HCT116 (cell line): ENCODE measurements around the gene TNNI2. TPM values are rescaled to one million over a fixed set of nuclear protein-coding genes. Genes with fewer than 3 reads are reported as not detected.

Experiments
- ATAC-seq: fragments of 200-7000 bp; cut with Tn5 transposase; 2 replicates; pipeline ENCODE4 v1.9.1; 2020; ENCODE audit warnings: mild to moderate bottlenecking, moderate library complexity
- BruUV-seq: library from RNA; stranded (reverse); fragments of 400-500 nt; replicated peaks from 2 replicates; lab custom pipeline; 2021; lab: Mats Ljungman, UMichigan
- CTCF ChIA-PET: fragments of 300-600 bp; sonication (Branson Sonifier 250); formaldehyde crosslinking; loops from one replicate; lab custom pipeline; 2021; ENCODE audit warnings: antibody characterized with exemption; lab: Charles Lee
- POLR2A ChIA-PET: fragments of 300-600, 350-600 bp; sonication (Branson Sonifier 250); formaldehyde crosslinking; loops from one replicate; lab custom pipeline; 2021; ENCODE audit warnings: antibody characterized with exemption; lab: Charles Lee
- RAD21 ChIA-PET, 2 experiments: fragments of 300-600 bp; sonication (Branson Sonifier 250); formaldehyde crosslinking; loops; one replicate each; lab custom pipeline; 2023; ENCODE audit warnings: low total read pairs in 2 of 2; ENCODE audit not compliant: uncharacterized antibody in 2 of 2, unreplicated experiment in 2 of 2, low non-redundant PET in 1 of 2; lab: Charles Lee
- DNase-seq: peaks from one replicate; pipeline ENCODE4 v3.0.0-alpha.2; 2010; ENCODE audit warnings: low read depth, low spot score
- H2AFZ ChIP-seq: fragments of 200-600 bp; shearing (Covaris generic), sonication (generic); 2 replicates; pipeline ENCODE4 v1.6.1; 2017; ENCODE audit warnings: low read depth, mixed run types, mixed read lengths, antibody characterized with exemption, low read length; ENCODE audit not compliant: poor library complexity, severe bottlenecking
- H3K27ac ChIP-seq: 2 replicates; pipeline ENCODE4 v1.5.1; 2012; ENCODE audit warnings: low read depth, low read length
- H3K27me3 ChIP-seq: fragments of 200-600 bp; sonication (generic); 2 replicates; pipeline ENCODE4 v1.6.1; 2016; ENCODE audit warnings: mixed run types, low read length, mixed read lengths; ENCODE audit not compliant: insufficient read depth
- H3K36me3 ChIP-seq, 2 experiments: fragments of 200-500 bp in 1 of 2; fragments of 200-600 bp in 1 of 2; sonication (Bioruptor generic) in 1 of 2; sonication (generic) in 1 of 2; 2 replicates each; pipeline versions ENCODE4 v1.5.1 to v1.6.1; 2014 to 2016; ENCODE audit warnings: low read length in 2 of 2, inconsistent platforms in 1 of 2, mixed read lengths in 1 of 2, mixed run types in 1 of 2; ENCODE audit not compliant: insufficient read depth in 2 of 2, control insufficient read depth in 1 of 2
- H3K4me1 ChIP-seq, 2 experiments: fragments of 200-600 bp in 1 of 2; sonication (generic) in 1 of 2; 2 replicates each; pipeline versions ENCODE4 v1.5.1 to v1.6.1; 2012 to 2017; ENCODE audit warnings: low read length in 2 of 2, inconsistent platforms in 1 of 2, mild to moderate bottlenecking in 1 of 2, mixed read lengths in 1 of 2, mixed run types in 1 of 2, moderate library complexity in 1 of 2; ENCODE audit not compliant: insufficient read depth in 2 of 2, control insufficient read depth in 1 of 2
- H3K4me2 ChIP-seq: fragments of 200-600 bp; sonication (generic); 2 replicates; pipeline ENCODE4 v1.6.1; 2017; ENCODE audit warnings: mixed run types, low read length, mixed read lengths
- H3K4me3 ChIP-seq, 2 experiments: fragments of 200-600 bp in 1 of 2; sonication (generic) in 1 of 2; replicated peaks in 1 of 2; 2 replicates each; pipeline ENCODE4 v1.5.1; 2011 to 2016; ENCODE audit warnings: low read length in 2 of 2, control low read depth in 1 of 2, low read depth in 1 of 2, mild to moderate bottlenecking in 1 of 2, mixed read lengths in 1 of 2, mixed run types in 1 of 2
- H3K79me2 ChIP-seq: fragments of 200-600 bp; sonication (generic); 2 replicates; pipeline ENCODE4 v1.6.1; 2017; ENCODE audit warnings: mild to moderate bottlenecking, mixed run types, low read length, moderate library complexity, mixed read lengths; ENCODE audit not compliant: insufficient read depth
- H3K9ac ChIP-seq: fragments of 200-600 bp; sonication (generic); 2 replicates; pipeline ENCODE4 v1.6.1; 2016; ENCODE audit warnings: low read length, mixed read lengths
- H3K9me2 ChIP-seq: fragments of 200-600 bp; sonication (generic), shearing (Covaris generic); 2 replicates; pipeline ENCODE4 v1.6.1; 2017; ENCODE audit warnings: mixed run types, mild to moderate bottlenecking, moderate library complexity; ENCODE audit not compliant: insufficient read depth
- H3K9me3 ChIP-seq, 2 experiments: fragments of 200-500 bp in 1 of 2; fragments of 200-600 bp in 1 of 2; sonication (Bioruptor generic) in 1 of 2; sonication (generic) in 1 of 2; 2 replicates each; pipeline ENCODE4 v1.6.1; 2014 to 2017; ENCODE audit warnings: low read length in 2 of 2, mixed read lengths in 2 of 2, inconsistent platforms in 1 of 2, low read depth in 1 of 2, mild to moderate bottlenecking in 1 of 2, mixed run types in 1 of 2, moderate library complexity in 1 of 2; ENCODE audit not compliant: control insufficient read depth in 1 of 2, insufficient read depth in 1 of 2
- H4K20me1 ChIP-seq: fragments of 200-600 bp; sonication (generic), shearing (Covaris generic); 2 replicates; pipeline ENCODE4 v1.6.1; 2017; ENCODE audit warnings: mixed run types, mild to moderate bottlenecking, moderate library complexity; ENCODE audit not compliant: insufficient read depth
- CBX3 ChIP-seq: IDR thresholded peaks from 2 replicates; pipeline ENCODE4 v1.6.1; 2012; ENCODE audit warnings: low read depth
- EGR1 ChIP-seq: IDR thresholded peaks from 2 replicates; pipeline ENCODE4 v1.6.1; 2012; ENCODE audit warnings: low read depth
- JUND ChIP-seq: IDR thresholded peaks from 2 replicates; pipeline ENCODE4 v1.6.1; 2012
- POLR2A ChIP-seq: IDR thresholded peaks from 2 replicates; pipeline ENCODE4 v1.7.0; 2011; ENCODE audit warnings: borderline replicate concordance; ENCODE audit not compliant: insufficient read depth, insufficient read length; ENCODE audit errors: extremely low read depth
- POLR2AphosphoS5 ChIP-seq: IDR thresholded peaks from 2 replicates; pipeline ENCODE4 v1.6.1; 2011; ENCODE audit warnings: mild to moderate bottlenecking, low read depth, low read length, moderate library complexity
- RAD21 ChIP-seq: IDR thresholded peaks from 2 replicates; pipeline ENCODE4 v1.6.1; 2012; ENCODE audit warnings: low read depth, mild to moderate bottlenecking
- SIN3A ChIP-seq: IDR thresholded peaks from 2 replicates; pipeline ENCODE4 v1.6.1; 2012; ENCODE audit warnings: low read depth
- SP1 ChIP-seq: IDR thresholded peaks from 2 replicates; pipeline ENCODE4 v1.6.1; 2012; ENCODE audit warnings: low read depth
- SRF ChIP-seq: IDR thresholded peaks from 2 replicates; pipeline ENCODE4 v1.6.1; 2012; ENCODE audit warnings: low read depth
- ZFX ChIP-seq: fragments of 450-650 bp; IDR thresholded peaks from 2 replicates; pipeline ENCODE4 v1.6.1; 2017
- ZNF274 ChIP-seq: fragments of 200-500 bp; sonication (Bioruptor generic); IDR thresholded peaks from 2 replicates; pipeline ENCODE4 v1.6.1; 2014; ENCODE audit warnings: mild to moderate bottlenecking, low read depth, low read length, inconsistent platforms
- intact Hi-C: fragments of 100-400 bp; cut with micrococcal nuclease; formaldehyde crosslinking; loops from 2 replicates; pipeline ENCODE4 v1.10.0; 2022
- total RNA-seq: library from RNA; stranded (reverse); gene quantifications from one replicate; pipeline ENCODE4 v1.2.1, GENCODE V29; 2021; ENCODE audit not compliant: unreplicated experiment
- TF ChIP-seq, protein P1 (sequence below), 3 experiments: fragments of 200-600 bp in 1 of 3; sonication (generic) in 1 of 3; IDR thresholded peaks in 2 of 3; conservative IDR thresholded peaks in 1 of 3; 2 replicates each; pipeline ENCODE4 v1.5.1; 2012 to 2017; ENCODE audit warnings: low read depth in 2 of 3, low read length in 2 of 3, antibody characterized with exemption in 1 of 3, borderline replicate concordance in 1 of 3, control low read depth in 1 of 3, mild to moderate bottlenecking in 1 of 3, mixed read lengths in 1 of 3, mixed run types in 1 of 3, moderate library complexity in 1 of 3; ENCODE audit not compliant: insufficient read depth in 1 of 3

TNNI2 gene
- total RNA-seq, 1 experiment from 2014 or later, result not detected

DNA sequence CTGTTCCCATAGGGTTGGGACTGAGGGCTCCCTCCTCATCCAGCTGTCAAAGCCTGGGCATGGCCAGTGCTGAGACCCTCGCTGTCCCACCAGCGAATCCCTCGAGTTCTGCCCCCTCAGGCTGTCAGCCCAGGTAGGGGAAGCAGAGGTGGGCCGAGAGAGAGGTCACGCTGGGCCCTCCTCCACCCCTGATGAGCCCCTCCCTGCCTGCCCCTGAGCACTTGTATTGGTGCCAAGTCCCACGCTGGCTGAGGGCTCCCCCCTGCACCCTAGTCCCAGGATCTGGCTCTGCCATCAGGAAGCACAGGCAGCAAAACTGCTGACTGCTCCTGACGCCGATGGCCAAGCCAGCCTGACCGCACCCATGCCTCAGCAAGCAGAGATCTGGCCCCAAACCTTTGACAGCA, 49.6 kb downstream of the TNNI2 start:
- Histone ChIP-seq H3K9ac (no peak overlapping the region), H3K4me1 (no peaks in the 10 kb centered on the region), H3K4me2 (no peak overlapping the region), H3K27ac (no peak overlapping the region), H3K36me3 (no peaks in the 10 kb centered on the region), H3K9me2 (no peaks in the 10 kb centered on the region), H4K20me1 (no peaks in the 10 kb centered on the region), H3K27me3 (peaks cover 8% of the 10 kb centered on the region; the same call in 1 of the 2 replicates), H3K79me2 (no peaks in the 10 kb centered on the region), H2AFZ (no peak overlapping the region), H3K9me3 (no peaks in the 10 kb centered on the region), H3K4me3 (no peak overlapping the region)
- BruUV-seq, result no TSS peak
- intact Hi-C loops, result no loop called here
- TF ChIP-seq ZNF274 (no peak), RAD21 (no peak), SRF (no peak), ZFX (no peak), POLR2AphosphoS5 (no peak), JUND (no peak), SIN3A (no peak), EGR1 (no peak), CBX3 (no peak)
- RAD21 ChIA-PET, result no interaction called here
- no peak for DNase-seq
- CTCF ChIA-PET, result interaction anchor here (0.9 kb wide), 1 partner anchor 263 kb away, joined by 3 read pairs; no protein-coding TSS in a partner anchor
- POLR2A ChIA-PET, result no interaction called here
- ATAC-seq, result no peak

DNA sequence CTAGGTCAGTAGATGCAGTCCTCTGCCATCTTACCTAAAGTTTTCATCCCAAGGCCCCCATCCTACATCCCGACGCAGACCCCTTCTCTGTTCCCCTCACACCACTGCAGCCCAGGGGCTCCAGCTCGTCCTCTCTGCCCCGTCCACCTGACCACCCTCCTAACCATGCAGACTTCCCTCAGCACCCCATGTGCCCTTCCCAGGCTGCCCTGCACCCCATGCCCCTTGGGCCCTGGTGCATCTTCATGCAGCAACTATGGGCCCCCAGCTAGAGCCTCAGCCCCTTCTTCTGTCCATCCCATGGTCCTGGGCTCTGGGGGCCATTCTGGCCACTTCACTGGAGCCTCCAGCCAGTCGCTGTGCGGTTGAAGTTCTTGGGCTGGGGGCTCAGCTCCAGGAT, 50.0 kb downstream of the TNNI2 start:
- ChIA-PET CTCF (interaction anchor here (0.9 kb wide), 1 partner anchor 262 kb away, joined by 3 read pairs; no protein-coding TSS in a partner anchor), POLR2A (no interaction called here), RAD21 (no interaction called here)
- BruUV-seq, result no TSS peak
- H3K27ac ChIP-seq, result no peak overlapping the region
- no peaks in the 10 kb centered on the region for H4K20me1 ChIP-seq
- no peak overlapping the region for H2AFZ ChIP-seq
- no peak for ATAC-seq
- H3K9ac ChIP-seq, result no peak overlapping the region
- H3K79me2 ChIP-seq, result no peaks in the 10 kb centered on the region
- no peak for TF ChIP-seq SP1
- TF ChIP-seq POLR2A, result no peak
- no peak for TF ChIP-seq POLR2AphosphoS5
- no peak for TF ChIP-seq ZFX
- no peak for TF ChIP-seq SRF
- TF ChIP-seq, protein P1, sequence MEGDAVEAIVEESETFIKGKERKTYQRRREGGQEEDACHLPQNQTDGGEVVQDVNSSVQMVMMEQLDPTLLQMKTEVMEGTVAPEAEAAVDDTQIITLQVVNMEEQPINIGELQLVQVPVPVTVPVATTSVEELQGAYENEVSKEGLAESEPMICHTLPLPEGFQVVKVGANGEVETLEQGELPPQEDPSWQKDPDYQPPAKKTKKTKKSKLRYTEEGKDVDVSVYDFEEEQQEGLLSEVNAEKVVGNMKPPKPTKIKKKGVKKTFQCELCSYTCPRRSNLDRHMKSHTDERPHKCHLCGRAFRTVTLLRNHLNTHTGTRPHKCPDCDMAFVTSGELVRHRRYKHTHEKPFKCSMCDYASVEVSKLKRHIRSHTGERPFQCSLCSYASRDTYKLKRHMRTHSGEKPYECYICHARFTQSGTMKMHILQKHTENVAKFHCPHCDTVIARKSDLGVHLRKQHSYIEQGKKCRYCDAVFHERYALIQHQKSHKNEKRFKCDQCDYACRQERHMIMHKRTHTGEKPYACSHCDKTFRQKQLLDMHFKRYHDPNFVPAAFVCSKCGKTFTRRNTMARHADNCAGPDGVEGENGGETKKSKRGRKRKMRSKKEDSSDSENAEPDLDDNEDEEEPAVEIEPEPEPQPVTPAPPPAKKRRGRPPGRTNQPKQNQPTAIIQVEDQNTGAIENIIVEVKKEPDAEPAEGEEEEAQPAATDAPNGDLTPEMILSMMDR (IDR thresholded peaks at IDR 0.05 in 2 of 3, conservative IDR thresholded peaks at IDR 0.05 in 1 of 3; ENCODE audit: borderline replicate concordance in 1 of 3, insufficient read depth in 1 of 3, low read depth in 2 of 3, low read length in 2 of 3), result no peak
- no peaks in the 10 kb centered on the region for H3K4me1 ChIP-seq
- intact Hi-C loops, result no loop called here
- H3K4me3 ChIP-seq, result no peak overlapping the region
- H3K36me3 ChIP-seq, result no peaks in the 10 kb centered on the region
- DNase-seq, result no peak
- no peaks in the 10 kb centered on the region for H3K9me3 ChIP-seq
- H3K9me2 ChIP-seq, result no peaks in the 10 kb centered on the region
- H3K27me3 ChIP-seq, result peaks cover 8% of the 10 kb centered on the region; the same call in 1 of the 2 replicates
- no peak overlapping the region for H3K4me2 ChIP-seq
